NCI-H2196 (cell line): ENCODE data around the gene TTF1.

ENCODE experiments used
- DNase-seq: peaks from one replicate; lab custom pipeline; 2025; ENCODE audit not compliant: unreplicated experiment; lab: John Stamatoyannopoulos, UW

Gene TTF1

GRCh38 chr9:132406554-132407122, at the start of gene TTF1:
Gene TTF1 (minus strand): TSS chr9:132406840. CDS start chr9:132402821, 4,019 bp downstream.
- peak; percentile 92 for DNase-seq

GRCh38 chr9:132456241-132456640, 49.6 kb upstream of the TTF1 start:
- DNase-seq = no peak

- DNase-seq = no peak
Measured at GRCh38 chr9:132451276-132451675, 44.6 kb upstream of the TTF1 start.

- DNase-seq = no peak
Measured at GRCh38 chr9:132447902-132448301, 41.3 kb upstream of the TTF1 start.

- no peak for DNase-seq
Measured at GRCh38 chr9:132447346-132447745, 40.7 kb upstream of the TTF1 start.

GRCh38 chr9:132446887-132447286, 40.2 kb upstream of the TTF1 start:
- no peak for DNase-seq

GRCh38 chr9:132443951-132444607, 37.4 kb upstream of the TTF1 start:
- DNase-seq = peak; percentile 38

- no peak for DNase-seq
Measured at GRCh38 chr9:132441404-132441803, 34.8 kb upstream of the TTF1 start.

- DNase-seq = no peak
Measured at GRCh38 chr9:132440735-132441134, 34.1 kb upstream of the TTF1 start.

GRCh38 chr9:132439153-132439552, 32.5 kb upstream of the TTF1 start:
- no peak for DNase-seq

GRCh38 chr9:132434881-132435280, 28.2 kb upstream of the TTF1 start:
- no peak for DNase-seq

GRCh38 chr9:132430998-132431397, 24.4 kb upstream of the TTF1 start:
- no peak for DNase-seq

- no peak for DNase-seq
Measured at GRCh38 chr9:132426639-132427414, 20.2 kb upstream of the TTF1 start.

- DNase-seq = no peak
Measured at GRCh38 chr9:132425675-132426062, 19.0 kb upstream of the TTF1 start.

GRCh38 chr9:132424857-132425674, 18.4 kb upstream of the TTF1 start:
- DNase-seq = no peak

- DNase-seq = no peak
Measured at GRCh38 chr9:132423503-132423902, 16.9 kb upstream of the TTF1 start.

GRCh38 chr9:132422574-132422973, 15.9 kb upstream of the TTF1 start:
- no peak for DNase-seq

- DNase-seq = no peak
Measured at GRCh38 chr9:132418726-132419363, 12.2 kb upstream of the TTF1 start.

GRCh38 chr9:132415181-132415580, 8.5 kb upstream of the TTF1 start:
- no peak for DNase-seq

GRCh38 chr9:132414731-132415130, 8.1 kb upstream of the TTF1 start:
- DNase-seq = no peak

- no peak for DNase-seq
Measured at GRCh38 chr9:132413926-132414325, 7.3 kb upstream of the TTF1 start.
